Measurements from ENCODE around the gene KIF20B. TPM values are rescaled to one million over a fixed set of nuclear protein-coding genes. Genes with fewer than 3 reads are reported as not detected.
"Not testable (repeated sequence)": the region's sequence is repeated elsewhere in the genome, so short reads cannot be mapped to it uniquely, and the experiment has no call there.

KIF20B gene
- total RNA-seq, 1 donor, result 25.8 TPM

- no peak overlapping the region for H3K4me3 ChIP-seq (ENCODE audit: low read depth, low read length)
- TF ChIP-seq, protein P1, sequence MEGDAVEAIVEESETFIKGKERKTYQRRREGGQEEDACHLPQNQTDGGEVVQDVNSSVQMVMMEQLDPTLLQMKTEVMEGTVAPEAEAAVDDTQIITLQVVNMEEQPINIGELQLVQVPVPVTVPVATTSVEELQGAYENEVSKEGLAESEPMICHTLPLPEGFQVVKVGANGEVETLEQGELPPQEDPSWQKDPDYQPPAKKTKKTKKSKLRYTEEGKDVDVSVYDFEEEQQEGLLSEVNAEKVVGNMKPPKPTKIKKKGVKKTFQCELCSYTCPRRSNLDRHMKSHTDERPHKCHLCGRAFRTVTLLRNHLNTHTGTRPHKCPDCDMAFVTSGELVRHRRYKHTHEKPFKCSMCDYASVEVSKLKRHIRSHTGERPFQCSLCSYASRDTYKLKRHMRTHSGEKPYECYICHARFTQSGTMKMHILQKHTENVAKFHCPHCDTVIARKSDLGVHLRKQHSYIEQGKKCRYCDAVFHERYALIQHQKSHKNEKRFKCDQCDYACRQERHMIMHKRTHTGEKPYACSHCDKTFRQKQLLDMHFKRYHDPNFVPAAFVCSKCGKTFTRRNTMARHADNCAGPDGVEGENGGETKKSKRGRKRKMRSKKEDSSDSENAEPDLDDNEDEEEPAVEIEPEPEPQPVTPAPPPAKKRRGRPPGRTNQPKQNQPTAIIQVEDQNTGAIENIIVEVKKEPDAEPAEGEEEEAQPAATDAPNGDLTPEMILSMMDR (IDR thresholded peaks at IDR 0.05; ENCODE audit: insufficient read depth, low read length), result no peak
- no peak for DNase-seq (ENCODE audit: low read depth)
Observed at GRCh38 chr10:89814278-89814677, 112.9 kb downstream of the KIF20B start.

DNA sequence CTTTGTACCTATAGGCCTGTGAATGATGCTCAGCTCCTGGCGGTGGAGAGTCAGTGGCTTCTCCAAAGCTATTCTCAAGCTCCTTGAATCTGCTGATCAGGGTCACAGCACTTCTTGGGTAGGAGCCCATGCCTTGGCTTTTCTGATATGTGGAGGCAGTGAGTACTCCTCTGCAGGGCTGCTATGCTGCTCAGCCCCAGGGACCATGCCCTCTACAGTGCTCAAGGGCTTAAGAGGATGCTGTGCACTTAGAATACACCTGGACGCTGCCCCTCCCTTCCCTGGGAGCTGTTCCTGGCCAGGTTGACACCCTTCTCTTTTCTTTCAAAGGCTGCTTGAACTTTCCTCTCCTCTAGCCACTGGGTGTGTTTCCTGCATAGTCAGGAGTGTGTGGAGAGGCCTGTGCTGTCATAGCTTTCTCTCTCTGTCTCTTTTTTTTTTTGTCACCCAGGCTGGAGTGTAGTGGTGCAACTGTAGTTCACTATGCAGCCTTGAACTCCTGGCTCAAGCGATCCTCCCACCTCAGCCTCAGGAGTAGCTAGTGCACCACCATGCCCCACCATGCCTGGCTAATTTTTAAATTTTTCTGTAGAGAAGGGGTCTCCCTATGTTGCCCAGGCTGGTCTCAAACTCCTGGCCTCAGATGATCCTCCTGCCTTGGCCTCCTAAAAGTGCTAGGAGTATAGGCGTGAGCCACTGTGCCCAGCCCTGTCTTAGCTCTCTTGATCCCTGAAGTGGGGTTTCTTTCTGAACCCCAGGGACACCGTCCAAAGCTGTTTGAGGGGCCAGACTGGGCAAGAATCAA lies 113.9 kb downstream of the KIF20B start:
- TF ChIP-seq, protein P1 (IDR thresholded peaks at IDR 0.05; ENCODE audit: insufficient read depth, low read length), result no peak
- no peak for DNase-seq (ENCODE audit: low read depth)

GRCh38 chr10:89819008-89819407 lies 117.6 kb downstream of the KIF20B start:
- DNase-seq (ENCODE audit: low read depth); H3K4me3 ChIP-seq (ENCODE audit: low read depth, low read length): not testable (repeated sequence)

More for the DNA sequence above, 113.9 kb downstream of the KIF20B start:
- no peak overlapping the region for H3K4me3 ChIP-seq (ENCODE audit: low read depth, low read length)

Other genes starting within 250 kb of the KIF20B start
- gene SLC16A12, start 166.0 kb upstream of the KIF20B start, total RNA-seq (ENCODE audit: low replicate concordance), result 0.16 and 0.90 TPM in 2 replicates
- 5.2 and 7.2 TPM in 2 replicates for gene PANK1, start 56.3 kb upstream of the KIF20B start, total RNA-seq (ENCODE audit: low replicate concordance)